GM06990 (cell line): ENCODE results near the gene ULBP2.

Experiments
- DNase-seq: peaks from one replicate; pipeline ENCODE4 v3.0.0-alpha.2; 2011; ENCODE audit not compliant: insufficient read length; ENCODE audit errors: extremely low read depth
- H3K27me3 ChIP-seq: replicated peaks from 2 replicates; pipeline ENCODE4 v1.6.0; 2011; ENCODE audit warnings: low read length; ENCODE audit not compliant: control insufficient read depth, insufficient read depth
- H3K36me3 ChIP-seq: 2 replicates; pipeline ENCODE4 v1.5.1; 2011; ENCODE audit warnings: low read length; ENCODE audit not compliant: control insufficient read depth, insufficient read depth
- H3K4me3 ChIP-seq: replicated peaks from 2 replicates; pipeline ENCODE4 v1.5.1; 2011; ENCODE audit warnings: low read depth, mild to moderate bottlenecking, control low read depth, low read length
- CTCF ChIP-seq: IDR thresholded peaks from 2 replicates; pipeline ENCODE4 v1.5.1; 2011; ENCODE audit warnings: low read length, control low read depth, mild to moderate bottlenecking, inconsistent platforms; ENCODE audit not compliant: insufficient read depth, poor library complexity, severe bottlenecking

ULBP2 gene

GRCh38 chr6:149933036-149933435 lies 8.8 kb upstream of the ULBP2 start:
- Histone ChIP-seq H3K4me3 (no peak overlapping the region), H3K36me3 (no peaks in the 10 kb centered on the region), H3K27me3 (peaks cover 1% of the 10 kb centered on the region; the same call in 1 of the 2 replicates)
- no peak for TF ChIP-seq CTCF
- no peak for DNase-seq

GRCh38 chr6:149933461-149933860 lies 8.4 kb upstream of the ULBP2 start:
- no peak overlapping the region for H3K4me3 ChIP-seq
- TF ChIP-seq CTCF, result no peak
- no peak for DNase-seq
- peaks cover 1% of the 10 kb centered on the region; the same call in 1 of the 2 replicates for H3K27me3 ChIP-seq
- no peaks in the 10 kb centered on the region for H3K36me3 ChIP-seq

GRCh38 chr6:149934249-149935156 lies 7.3 kb upstream of the ULBP2 start:
- Histone ChIP-seq H3K36me3 (no peaks in the 10 kb centered on the region), H3K4me3 (no peak overlapping the region), H3K27me3 (peaks cover 1% of the 10 kb centered on the region; the same call in 1 of the 2 replicates)
- no peak for DNase-seq
- peak; percentile 66 for TF ChIP-seq CTCF

GRCh38 chr6:149935246-149935645 lies 6.6 kb upstream of the ULBP2 start:
- no peak overlapping the region for H3K4me3 ChIP-seq
- H3K27me3 ChIP-seq, result peaks cover 1% of the 10 kb centered on the region; the same call in 1 of the 2 replicates
- no peaks in the 10 kb centered on the region for H3K36me3 ChIP-seq
- no peak for DNase-seq
- no peak for TF ChIP-seq CTCF

- DNase-seq, result no peak
- TF ChIP-seq CTCF, result no peak
- H3K27me3 ChIP-seq, result peaks cover 3% of the 10 kb centered on the region
- H3K4me3 ChIP-seq, result no peak overlapping the region
- no peaks in the 10 kb centered on the region for H3K36me3 ChIP-seq
Observed at GRCh38 chr6:149935668-149936067, 6.1 kb upstream of the ULBP2 start.
